Endothelial cell of umbilical vein (primary cell): ENCODE measurements around the gene EIF2AK3. TPM values are rescaled to one million over a fixed set of nuclear protein-coding genes. Genes with fewer than 3 reads are reported as not detected.

Experiments
- BruUV-seq: library from RNA; stranded (reverse); fragments of 400-500 nt; replicated peaks from 2 replicates; lab custom pipeline; 2021; lab: Mats Ljungman, UMichigan
- CTCF ChIA-PET: fragments of 300-600, 350-600 bp; sonication (Branson Sonifier 250); formaldehyde crosslinking; loops from one replicate; lab custom pipeline; 2021; ENCODE audit warnings: antibody characterized with exemption, inconsistent platforms; lab: Charles Lee
- POLR2A ChIA-PET: fragments of 300-600, 350-600 bp; sonication (Branson Sonifier 250); formaldehyde crosslinking; loops from one replicate; lab custom pipeline; 2021; ENCODE audit warnings: antibody characterized with exemption, inconsistent platforms; lab: Charles Lee
- DNase-seq: peaks from one replicate; pipeline ENCODE4 v3.0.0-alpha.2; 2011; ENCODE audit warnings: low read depth, low spot score
- FAIRE-seq: peaks from 2 replicates; lab custom pipeline; 2011; peaks lifted over from hg19 to GRCh38; lab: Jason Lieb, UNC
- H2AFZ ChIP-seq: 2 replicates; pipeline ENCODE4 v1.6.0; 2012; ENCODE audit warnings: low read depth, low read length, control low read depth, inconsistent platforms
- H3K27ac ChIP-seq: 2 replicates; pipeline ENCODE4 v1.5.1; 2011; ENCODE audit warnings: low read depth, mild to moderate bottlenecking, control low read depth, low read length, moderate library complexity; ENCODE audit not compliant: insufficient read depth
- H3K27me3 ChIP-seq, 2 experiments: 2 replicates each; pipeline versions ENCODE4 v1.6.0 to v1.6.1; 2011; ENCODE audit warnings: low read length in 2 of 2, mixed read lengths in 1 of 2; ENCODE audit not compliant: control insufficient read depth in 2 of 2, insufficient read depth in 2 of 2
- H3K36me3 ChIP-seq, 2 experiments: 2 replicates in 1 of 2; 3 replicates in 1 of 2; pipeline ENCODE4 v1.5.1; 2011; ENCODE audit warnings: low read length in 2 of 2, mild to moderate bottlenecking in 1 of 2, moderate library complexity in 1 of 2; ENCODE audit not compliant: control insufficient read depth in 2 of 2, insufficient read depth in 2 of 2; ENCODE audit errors: extremely low read depth in 1 of 2
- H3K4me1 ChIP-seq: 3 replicates; pipeline ENCODE4 v1.5.1; 2011; ENCODE audit warnings: mild to moderate bottlenecking, low read length; ENCODE audit not compliant: control insufficient read depth, insufficient read depth; ENCODE audit errors: extremely low read depth
- H3K4me2 ChIP-seq: 2 replicates; pipeline ENCODE4 v1.6.1; 2011; ENCODE audit warnings: low read length, control low read depth, mixed read lengths; ENCODE audit not compliant: insufficient read depth
- H3K4me3 ChIP-seq, 3 experiments: fragments of 200-600 bp in 1 of 3; sonication (generic), shearing (Covaris generic) in 1 of 3; replicated peaks in 1 of 3; 2 replicates each; pipeline ENCODE4 v1.5.1; 2011 to 2016; ENCODE audit warnings: control low read depth in 3 of 3, low read length in 3 of 3, mild to moderate bottlenecking in 2 of 3, inconsistent platforms in 1 of 3, low read depth in 1 of 3, moderate library complexity in 1 of 3; ENCODE audit not compliant: insufficient read depth in 1 of 3
- H3K79me2 ChIP-seq: 2 replicates; pipeline ENCODE4 v1.6.0; 2012; ENCODE audit warnings: low read length, inconsistent platforms; ENCODE audit not compliant: control insufficient read depth, insufficient read depth
- H3K9ac ChIP-seq: replicated peaks from 2 replicates; pipeline ENCODE3; 2011; ENCODE audit warnings: low read length, control low read depth; ENCODE audit not compliant: insufficient read depth; ENCODE audit errors: extremely low read depth
- H3K9me1 ChIP-seq: replicated peaks from 3 replicates; pipeline ENCODE4 v1.6.0; 2011; ENCODE audit warnings: mild to moderate bottlenecking, low read length; ENCODE audit not compliant: control insufficient read depth, insufficient read depth; ENCODE audit errors: extremely low read depth
- H3K9me3 ChIP-seq: replicated peaks from 2 replicates; pipeline ENCODE4 v1.5.1; 2012; ENCODE audit warnings: low read length, inconsistent platforms; ENCODE audit not compliant: control insufficient read depth, insufficient read depth
- H4K20me1 ChIP-seq: replicated peaks from 2 replicates; pipeline ENCODE3; 2011; ENCODE audit warnings: mild to moderate bottlenecking, low read length; ENCODE audit not compliant: control insufficient read depth, insufficient read depth; ENCODE audit errors: extremely low read depth
- CTCF ChIP-seq, 2 donors: IDR thresholded peaks; 1 replicate in 1 of 2; 2 replicates in 1 of 2; pipeline ENCODE4 v1.5.1; 2011; ENCODE audit warnings: low read length in 2 of 2, mild to moderate bottlenecking in 2 of 2, moderate library complexity in 2 of 2, control low read depth in 1 of 2, inconsistent platforms in 1 of 2, low read depth in 1 of 2; ENCODE audit not compliant: insufficient read depth in 1 of 2; ENCODE audit errors: extremely low read depth in 1 of 2
- EZH2 ChIP-seq: IDR thresholded peaks from 2 replicates; pipeline ENCODE4 v1.6.1; 2012; ENCODE audit warnings: borderline replicate concordance, low read depth, mild to moderate bottlenecking, moderate library complexity, low read length, inconsistent platforms; ENCODE audit not compliant: severe bottlenecking
- FOS ChIP-seq: IDR thresholded peaks from 2 replicates; pipeline ENCODE4 v1.6.1; 2011; ENCODE audit warnings: mild to moderate bottlenecking, low read length, moderate library complexity, borderline replicate concordance; ENCODE audit not compliant: insufficient read depth
- GATA2 ChIP-seq: IDR thresholded peaks from 2 replicates; pipeline ENCODE4 v1.7.0; 2011; ENCODE audit warnings: low read depth, mild to moderate bottlenecking, moderate library complexity, mixed read lengths, low read length; ENCODE audit not compliant: insufficient read length, insufficient read depth
- JUN ChIP-seq: IDR thresholded peaks from 2 replicates; pipeline ENCODE4 v1.6.1; 2011; ENCODE audit warnings: borderline replicate concordance, low read depth; ENCODE audit not compliant: insufficient read length, insufficient read depth
- MYC ChIP-seq: IDR thresholded peaks from one replicate; pipeline ENCODE4 v1.6.1; 2011; ENCODE audit warnings: mild to moderate bottlenecking, low read depth, low read length
- POLR2A ChIP-seq: IDR thresholded peaks from 2 replicates; pipeline ENCODE4 v1.6.1; 2012; ENCODE audit warnings: low read depth, mild to moderate bottlenecking, control low read depth, low read length
- POLR2AphosphoS5 ChIP-seq: IDR thresholded peaks from 2 replicates; pipeline ENCODE4 v1.6.1; 2012; ENCODE audit warnings: low read depth, mild to moderate bottlenecking, control low read depth, low read length, moderate library complexity; ENCODE audit not compliant: insufficient read depth
- dilution Hi-C: fragments of 300-500 bp; cut with MboI; formaldehyde crosslinking; loops from one replicate; pipeline ENCODE4 v1.15.0; 2019; ENCODE audit warnings: low sequenced_read_pairs; ENCODE audit not compliant: extremely low pct_ligation_motif_present
- intact Hi-C: fragments of 100-400 bp; cut with micrococcal nuclease; formaldehyde crosslinking; loops from one replicate; pipeline ENCODE4 v1.10.0; 2022
- polyA plus RNA-seq, 4 experiments: library from polyadenylated mRNA; depleted of rRNA in 3 of 4; stranded (reverse) in 3 of 4; unstranded in 1 of 4; fragments of >200 nt; gene quantifications; 2 replicates each; pipeline versions ENCODE4 v1.2.1 to v1.2.3, GENCODE V29; 2011 to 2012; ENCODE audit warnings: missing spikeins in 1 of 4
- total RNA-seq: library from RNA; stranded (reverse); gene quantifications from 2 replicates; pipeline ENCODE4 v1.2.3, GENCODE V29; 2021

Gene EIF2AK3
- total and polyA plus RNA-seq, 2 donors (not counting 3 experiments of a cell fraction or from before 2014, with no cell fraction given): 5.3 to 17.3 TPM

GRCh38 chr2:88596141-88596830 lies 31.0 kb downstream of the EIF2AK3 start:
- FAIRE-seq: no peak
- ChIA-PET POLR2A (no interaction called here), CTCF (interaction anchor here (20.9 kb wide), 1 partner anchor 73 kb away, joined by 378 read pairs; no protein-coding TSS in a partner anchor)
- no peak overlapping the region for H3K4me2 ChIP-seq
- H3K4me1 ChIP-seq: peaks cover 20% of the 10 kb centered on the region
- H2AFZ ChIP-seq: no peak overlapping the region
- no TSS peak for BruUV-seq
- peaks cover 0 to 2% of the 10 kb centered on the region in 2 experiments for H3K36me3 ChIP-seq
- intact Hi-C loops (no loop called here), dilution Hi-C loops (no loop called here)
- peaks cover 4% of the 10 kb centered on the region for H3K79me2 ChIP-seq
- TF ChIP-seq CTCF (IDR thresholded peaks at IDR 0.05; ENCODE audit: extremely low read depth in 1 of 2, insufficient read depth in 1 of 2, low read depth in 1 of 2, low read length in 2 of 2) (no peak), MYC (no peak), FOS (no peak), EZH2 (no peak), JUN (no peak), GATA2 (no peak), POLR2A (no peak), POLR2AphosphoS5 (no peak)
- H3K9me3 ChIP-seq: no peaks in the 10 kb centered on the region
- no peaks in the 10 kb centered on the region for H3K27me3 ChIP-seq
- no peaks in the 10 kb centered on the region for H4K20me1 ChIP-seq
- H3K27ac ChIP-seq: no peak overlapping the region
- H3K9ac ChIP-seq: no peak overlapping the region
- H3K9me1 ChIP-seq: no peaks in the 10 kb centered on the region
- DNase-seq: no peak
- no peak overlapping the region for H3K4me3 ChIP-seq
